Skeletal muscle satellite cell (primary cell): Measurements from ENCODE around the gene C16orf74.

ENCODE experiments used
- H3K27me3 ChIP-seq: 2 replicates; pipeline ENCODE4 v1.7.0; 2013; ENCODE audit warnings: low read length; ENCODE audit not compliant: control insufficient read depth, insufficient read depth
- H3K36me3 ChIP-seq: 2 replicates; pipeline ENCODE4 v1.7.0; 2013; ENCODE audit warnings: mild to moderate bottlenecking, control low read depth, low read length; ENCODE audit not compliant: insufficient read depth
- H3K4me1 ChIP-seq: 2 replicates; pipeline ENCODE4 v1.7.0; 2013; ENCODE audit warnings: low read length; ENCODE audit not compliant: control insufficient read depth, insufficient read depth
- H3K4me2 ChIP-seq: 2 replicates; pipeline ENCODE4 v1.7.0; 2013; ENCODE audit warnings: mild to moderate bottlenecking, low read length
- H3K4me3 ChIP-seq: 2 replicates; pipeline ENCODE4 v1.7.0; 2013; ENCODE audit warnings: low read length
- H3K9ac ChIP-seq: 2 replicates; pipeline ENCODE4 v1.7.0; 2013; ENCODE audit warnings: mild to moderate bottlenecking, low read depth, low read length, moderate library complexity
- H3K9me3 ChIP-seq: replicated peaks from 2 replicates; pipeline ENCODE4 v1.7.0; 2013; ENCODE audit warnings: mild to moderate bottlenecking, control low read depth, low read length

C16orf74 gene

GRCh38 chr16:85686912-85687591 is 63.8 kb downstream of the C16orf74 start:
- no peaks in the 10 kb centered on the region for H3K27me3 ChIP-seq
- no peak overlapping the region for H3K4me3 ChIP-seq
- peaks cover 3% of the 10 kb centered on the region for H3K4me1 ChIP-seq
- H3K36me3 ChIP-seq, result no peaks in the 10 kb centered on the region
- H3K9ac ChIP-seq, result no peak overlapping the region
- no peaks in the 10 kb centered on the region for H3K9me3 ChIP-seq
- H3K4me2 ChIP-seq, result peak overlapping the region; percentile 94

GRCh38 chr16:85685251-85685650 is 65.6 kb downstream of the C16orf74 start:
- Histone ChIP-seq H3K4me3 (no peak overlapping the region), H3K9me3 (no peaks in the 10 kb centered on the region), H3K27me3 (no peaks in the 10 kb centered on the region), H3K4me2 (no peak overlapping the region), H3K36me3 (peaks cover 5% of the 10 kb centered on the region), H3K9ac (no peak overlapping the region), H3K4me1 (peaks cover 3% of the 10 kb centered on the region)

GRCh38 chr16:85683363-85683762 is 67.5 kb downstream of the C16orf74 start:
- Histone ChIP-seq H3K9me3 (no peaks in the 10 kb centered on the region), H3K4me1 (no peaks in the 10 kb centered on the region), H3K9ac (no peak overlapping the region), H3K4me2 (no peak overlapping the region), H3K36me3 (peaks cover 14% of the 10 kb centered on the region), H3K27me3 (no peaks in the 10 kb centered on the region), H3K4me3 (no peak overlapping the region)

GRCh38 chr16:85682516-85682915 is 68.4 kb downstream of the C16orf74 start:
- H3K4me3 ChIP-seq, result no peak overlapping the region
- no peaks in the 10 kb centered on the region for H3K4me1 ChIP-seq
- H3K36me3 ChIP-seq, result peaks cover 20% of the 10 kb centered on the region
- H3K27me3 ChIP-seq, result no peaks in the 10 kb centered on the region
- no peaks in the 10 kb centered on the region for H3K9me3 ChIP-seq
- no peak overlapping the region for H3K4me2 ChIP-seq
- no peak overlapping the region for H3K9ac ChIP-seq

GRCh38 chr16:85681255-85681654 is 69.6 kb downstream of the C16orf74 start:
- Histone ChIP-seq H3K27me3 (no peaks in the 10 kb centered on the region), H3K9me3 (no peaks in the 10 kb centered on the region), H3K4me2 (no peak overlapping the region), H3K4me3 (no peak overlapping the region), H3K4me1 (no peaks in the 10 kb centered on the region), H3K36me3 (peaks cover 22% of the 10 kb centered on the region), H3K9ac (no peak overlapping the region)

GRCh38 chr16:85680352-85680944 is 70.4 kb downstream of the C16orf74 start:
- H3K36me3 ChIP-seq, result peaks cover 23% of the 10 kb centered on the region
- H3K27me3 ChIP-seq, result no peaks in the 10 kb centered on the region
- no peak overlapping the region for H3K4me2 ChIP-seq
- no peak overlapping the region for H3K9ac ChIP-seq
- no peak overlapping the region for H3K4me3 ChIP-seq
- no peaks in the 10 kb centered on the region for H3K9me3 ChIP-seq
- H3K4me1 ChIP-seq, result no peaks in the 10 kb centered on the region

- Histone ChIP-seq H3K4me2 (no peak overlapping the region), H3K9me3 (no peaks in the 10 kb centered on the region), H3K36me3 (peaks cover 29% of the 10 kb centered on the region), H3K27me3 (no peaks in the 10 kb centered on the region), H3K4me3 (no peak overlapping the region), H3K9ac (no peak overlapping the region), H3K4me1 (no peaks in the 10 kb centered on the region)
Observed at GRCh38 chr16:85679870-85680269, 71.0 kb downstream of the C16orf74 start.

- no peak overlapping the region for H3K9ac ChIP-seq
- no peak overlapping the region for H3K4me3 ChIP-seq
- H3K4me2 ChIP-seq, result no peak overlapping the region
- H3K9me3 ChIP-seq, result no peaks in the 10 kb centered on the region
- peaks cover 35% of the 10 kb centered on the region for H3K36me3 ChIP-seq
- H3K4me1 ChIP-seq, result peaks cover 10% of the 10 kb centered on the region
- no peaks in the 10 kb centered on the region for H3K27me3 ChIP-seq
Observed at GRCh38 chr16:85678821-85679220, 72.1 kb downstream of the C16orf74 start.

GRCh38 chr16:85678016-85678415 is 72.9 kb downstream of the C16orf74 start:
- H3K4me2 ChIP-seq, result no peak overlapping the region
- H3K27me3 ChIP-seq, result no peaks in the 10 kb centered on the region
- no peak overlapping the region for H3K4me3 ChIP-seq
- no peak overlapping the region for H3K9ac ChIP-seq
- no peaks in the 10 kb centered on the region for H3K9me3 ChIP-seq
- H3K36me3 ChIP-seq, result peaks cover 35% of the 10 kb centered on the region
- H3K4me1 ChIP-seq, result peaks cover 15% of the 10 kb centered on the region

GRCh38 chr16:85677383-85677967 is 73.4 kb downstream of the C16orf74 start:
- Histone ChIP-seq H3K4me1 (peaks cover 15% of the 10 kb centered on the region), H3K9ac (no peak overlapping the region), H3K27me3 (no peaks in the 10 kb centered on the region), H3K36me3 (peaks cover 41% of the 10 kb centered on the region), H3K4me3 (no peak overlapping the region), H3K4me2 (no peak overlapping the region), H3K9me3 (no peaks in the 10 kb centered on the region)

- H3K4me2 ChIP-seq, result no peak overlapping the region
- no peaks in the 10 kb centered on the region for H3K9me3 ChIP-seq
- H3K4me1 ChIP-seq, result peaks cover 15% of the 10 kb centered on the region
- H3K4me3 ChIP-seq, result no peak overlapping the region
- H3K9ac ChIP-seq, result no peak overlapping the region
- no peaks in the 10 kb centered on the region for H3K27me3 ChIP-seq
- H3K36me3 ChIP-seq, result peaks cover 49% of the 10 kb centered on the region
Observed at GRCh38 chr16:85676466-85676865, 74.4 kb downstream of the C16orf74 start.
